Endodermal cell (in vitro differentiated cells): ENCODE measurements around the gene TMEM272. TPM values are rescaled to one million over a fixed set of nuclear protein-coding genes. Genes with fewer than 3 reads are reported as not detected.
A peak's percentile ranks its signal among the peaks of the same experiment; 100 is the strongest.

Source experiments
- DNase-seq: peaks from one replicate; pipeline ENCODE4 v3.0.0-alpha.2; 2017
- H3K27ac ChIP-seq: 2 replicates; pipeline ENCODE4 v1.5.1; 2013; ENCODE audit warnings: mild to moderate bottlenecking, low read depth, low read length, moderate library complexity
- H3K27me3 ChIP-seq: 2 replicates; pipeline ENCODE4 v1.6.1; 2013; ENCODE audit warnings: mild to moderate bottlenecking, low read length, moderate library complexity; ENCODE audit not compliant: insufficient read depth, control insufficient read depth, poor library complexity, severe bottlenecking
- H3K36me3 ChIP-seq: 2 replicates; pipeline ENCODE4 v1.7.0; 2013; ENCODE audit warnings: mild to moderate bottlenecking, low read length, moderate library complexity; ENCODE audit not compliant: control insufficient read depth, insufficient read depth
- H3K4me1 ChIP-seq: one replicate; pipeline ENCODE4 v1.7.0; 2013; ENCODE audit warnings: low read length; ENCODE audit not compliant: control insufficient read depth, insufficient read depth
- H3K4me3 ChIP-seq: 2 replicates; pipeline ENCODE4 v1.5.1; 2013; ENCODE audit warnings: mild to moderate bottlenecking, low read length, moderate library complexity
- H3K9ac ChIP-seq: 2 replicates; pipeline ENCODE4 v1.6.1; 2013; ENCODE audit warnings: mild to moderate bottlenecking, low read length, moderate library complexity; ENCODE audit not compliant: poor library complexity, severe bottlenecking; ENCODE audit errors: extremely low read depth
- H3K9me3 ChIP-seq: 2 replicates; pipeline ENCODE4 v1.6.1; 2013; ENCODE audit warnings: mild to moderate bottlenecking, low read length, moderate library complexity; ENCODE audit not compliant: control insufficient read depth
- H3K27ac Mint-ChIP-seq: 2 replicates; pipeline ENCODE4 v1.8.0; 2020; ENCODE audit warnings: mixed read lengths
- H3K27me3 Mint-ChIP-seq: 2 replicates; pipeline ENCODE4 v1.8.0; 2021; ENCODE audit warnings: mild to moderate bottlenecking, mixed read lengths; ENCODE audit not compliant: insufficient read depth
- H3K36me3 Mint-ChIP-seq: 2 replicates; pipeline ENCODE4 v1.8.0; 2020; ENCODE audit warnings: low read depth, mixed read lengths
- H3K4me1 Mint-ChIP-seq: 2 replicates; pipeline ENCODE4 v1.8.0; 2020; ENCODE audit warnings: mixed read lengths
- H3K4me3 Mint-ChIP-seq: 2 replicates; pipeline ENCODE4 v1.8.0; 2020; ENCODE audit warnings: mild to moderate bottlenecking, moderate library complexity, mixed read lengths
- H3K9me3 Mint-ChIP-seq: 2 replicates; pipeline ENCODE4 v1.8.0; 2020; ENCODE audit warnings: mild to moderate bottlenecking, mixed read lengths
- WGBS, 2 experiments: methylation state at CpG; one replicate each; pipeline versions ENCODE4 v1.1.5 to v1.1.7; 2013; ENCODE audit warnings: missing lambda C conversion rate in 2 of 2, mixed read lengths in 1 of 2; ENCODE audit not compliant: insufficient coverage in 1 of 2, insufficient read length in 1 of 2; 5-methylcytosine and 5-hydroxymethylcytosine counted together
- total RNA-seq, 2 donors: library from RNA; stranded (reverse); fragmentation: NEBNext Ultra II Directional in 1 of 2; extraction: Animal tissue kit (Norgen Biotek cat#: 25700) in 1 of 2; gene quantifications; 2 replicates in 1 of 2; 3 replicates in 1 of 2; pipeline ENCODE4 v1.2.1, GENCODE V29; 2021
- TF ChIP-seq, protein P1 (sequence below): fragments of 200-600 bp; sonication (generic); conservative IDR thresholded peaks from 2 replicates; pipeline ENCODE4 v1.5.0; 2021; ENCODE audit warnings: antibody characterized with exemption, mild to moderate bottlenecking

TMEM272 gene
- total RNA-seq, 2 donors from 2014 or later: 0.62 TPM

GRCh38 chr13:51799261-51799660, 45.7 kb downstream of the TMEM272 start:
- no peaks in the 10 kb centered on the region for H3K9me3 ChIP-seq
- Mint-ChIP-seq H3K4me3 (no peak overlapping the region), H3K27me3 (no peaks in the 10 kb centered on the region), H3K4me1 (peaks cover 60% of the 10 kb centered on the region), H3K27ac (no peak overlapping the region), H3K9me3 (no peaks in the 10 kb centered on the region), H3K36me3 (peaks cover 5% of the 10 kb centered on the region)
- 89 to 91% methylated on average over 9 to 12 of the region's 12 CpGs for WGBS, 2 experiments
- TF ChIP-seq, protein P1, sequence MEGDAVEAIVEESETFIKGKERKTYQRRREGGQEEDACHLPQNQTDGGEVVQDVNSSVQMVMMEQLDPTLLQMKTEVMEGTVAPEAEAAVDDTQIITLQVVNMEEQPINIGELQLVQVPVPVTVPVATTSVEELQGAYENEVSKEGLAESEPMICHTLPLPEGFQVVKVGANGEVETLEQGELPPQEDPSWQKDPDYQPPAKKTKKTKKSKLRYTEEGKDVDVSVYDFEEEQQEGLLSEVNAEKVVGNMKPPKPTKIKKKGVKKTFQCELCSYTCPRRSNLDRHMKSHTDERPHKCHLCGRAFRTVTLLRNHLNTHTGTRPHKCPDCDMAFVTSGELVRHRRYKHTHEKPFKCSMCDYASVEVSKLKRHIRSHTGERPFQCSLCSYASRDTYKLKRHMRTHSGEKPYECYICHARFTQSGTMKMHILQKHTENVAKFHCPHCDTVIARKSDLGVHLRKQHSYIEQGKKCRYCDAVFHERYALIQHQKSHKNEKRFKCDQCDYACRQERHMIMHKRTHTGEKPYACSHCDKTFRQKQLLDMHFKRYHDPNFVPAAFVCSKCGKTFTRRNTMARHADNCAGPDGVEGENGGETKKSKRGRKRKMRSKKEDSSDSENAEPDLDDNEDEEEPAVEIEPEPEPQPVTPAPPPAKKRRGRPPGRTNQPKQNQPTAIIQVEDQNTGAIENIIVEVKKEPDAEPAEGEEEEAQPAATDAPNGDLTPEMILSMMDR: no peak
- no peak overlapping the region for H3K4me3 ChIP-seq
- no peak overlapping the region for H3K9ac ChIP-seq
- peaks cover 31% of the 10 kb centered on the region for H3K4me1 ChIP-seq
- H3K27me3 ChIP-seq: no peaks in the 10 kb centered on the region
- no peaks in the 10 kb centered on the region for H3K36me3 ChIP-seq
- no peak overlapping the region for H3K27ac ChIP-seq
- no peak for DNase-seq

DNA sequence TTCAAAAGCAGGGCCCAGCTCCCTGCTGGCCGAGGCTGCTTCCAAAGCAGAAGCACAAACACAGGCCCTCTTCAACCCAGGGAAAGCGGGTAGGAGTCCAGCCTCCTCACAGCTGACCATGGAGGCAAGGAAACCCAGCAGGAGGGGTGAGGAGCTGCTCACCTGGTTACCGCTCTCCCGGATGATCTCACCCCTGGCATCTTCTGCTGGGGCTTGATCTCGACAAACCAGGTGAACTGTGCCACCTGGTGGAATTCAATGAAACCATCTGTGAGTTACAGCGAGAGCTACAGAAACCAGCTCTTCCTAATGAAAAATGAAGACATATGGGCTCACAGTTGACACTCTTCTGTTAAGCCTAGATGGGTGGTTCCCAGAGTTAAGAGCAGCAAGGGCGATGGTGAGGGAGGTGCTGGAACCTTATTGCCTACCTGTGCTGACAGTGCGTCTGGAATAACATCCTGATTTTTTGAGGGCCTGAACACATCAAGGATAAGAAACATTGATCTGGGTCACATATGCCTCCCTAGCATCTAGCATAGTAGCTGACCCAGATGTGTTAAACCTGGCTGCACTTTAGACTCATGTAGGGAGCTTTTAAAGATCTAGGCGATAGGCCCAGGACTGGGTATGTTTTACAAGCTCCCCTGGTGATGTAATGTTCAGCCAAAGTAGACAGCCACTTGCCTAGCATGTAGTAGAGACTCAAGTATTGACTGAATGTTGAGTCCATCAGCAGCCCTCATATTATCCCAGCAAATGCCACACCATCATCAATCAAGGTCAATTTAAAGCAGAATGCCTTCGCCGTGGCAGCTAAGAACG, 47.1 kb downstream of the TMEM272 start:
- Histone ChIP-seq H3K36me3 (no peaks in the 10 kb centered on the region), H3K27ac (no peak overlapping the region), H3K4me3 (no peak overlapping the region), H3K9ac (no peak overlapping the region), H3K9me3 (no peaks in the 10 kb centered on the region), H3K27me3 (no peaks in the 10 kb centered on the region), H3K4me1 (peaks cover 25% of the 10 kb centered on the region)
- peaks cover 59% of the 10 kb centered on the region for H3K4me1 Mint-ChIP-seq
- H3K9me3 Mint-ChIP-seq: no peaks in the 10 kb centered on the region
- peak overlapping the region; percentile 30 for H3K27ac Mint-ChIP-seq
- H3K27me3 Mint-ChIP-seq: no peaks in the 10 kb centered on the region
- no peak overlapping the region for H3K4me3 Mint-ChIP-seq
- TF ChIP-seq, protein P1: peak; percentile 81
- peak; percentile 91 for DNase-seq
- WGBS, 2 experiments: 79 to 84% methylated on average over 11 to 12 of the region's 12 CpGs
- H3K36me3 Mint-ChIP-seq: peaks cover 5% of the 10 kb centered on the region

GRCh38 chr13:51796546-51796945, 48.4 kb downstream of the TMEM272 start:
- no peak for DNase-seq
- Histone ChIP-seq H3K4me1 (peaks cover 22% of the 10 kb centered on the region), H3K4me3 (no peak overlapping the region), H3K9me3 (no peaks in the 10 kb centered on the region), H3K27ac (no peak overlapping the region), H3K36me3 (no peaks in the 10 kb centered on the region), H3K9ac (no peak overlapping the region), H3K27me3 (no peaks in the 10 kb centered on the region)
- Mint-ChIP-seq H3K9me3 (no peaks in the 10 kb centered on the region), H3K27ac (no peak overlapping the region), H3K4me3 (no peak overlapping the region), H3K27me3 (no peaks in the 10 kb centered on the region), H3K36me3 (peaks cover 5% of the 10 kb centered on the region), H3K4me1 (peaks cover 46% of the 10 kb centered on the region)
- WGBS, 2 experiments: 91 to 93% methylated on average over 7 of the region's 7 CpGs
- TF ChIP-seq, protein P1: no peak
